Prostate gland (tissue), 2 donors: Measurements from ENCODE around the gene LDLRAD4. TPM values are rescaled to one million over a fixed set of nuclear protein-coding genes. Genes with fewer than 3 reads are reported as not detected.

Source experiments
- DNase-seq: peaks from one replicate; pipeline ENCODE4 v3.0.0-alpha.2; 2019; ENCODE audit warnings: low spot score
- H3K27ac ChIP-seq, 2 donors: fragments of 200-600 bp; sonication (generic); 2 replicates each; pipeline ENCODE4 v1.5.1; 2017 to 2019
- H3K27me3 ChIP-seq: fragments of 200-600 bp; sonication (generic); replicated peaks from 2 replicates; pipeline ENCODE4 v1.5.1; 2019; ENCODE audit not compliant: insufficient read depth
- H3K36me3 ChIP-seq, 2 donors: fragments of 200-600 bp; sonication (generic); 1 replicate in 1 of 2; 2 replicates in 1 of 2; pipeline versions ENCODE4 v1.5.1 to v1.8.1; 2017 to 2019
- H3K4me1 ChIP-seq: fragments of 200-600 bp; sonication (generic); replicated peaks from 2 replicates; pipeline ENCODE4 v1.5.1; 2019
- H3K4me3 ChIP-seq, 2 donors: fragments of 200-600 bp; sonication (generic); 2 replicates each; pipeline ENCODE4 v1.5.1; 2017 to 2019
- H3K9me3 ChIP-seq: fragments of 200-600 bp; sonication (generic); 2 replicates; pipeline ENCODE4 v1.5.1; 2017
- POLR2A ChIP-seq: fragments of 450-650 bp; IDR thresholded peaks from one replicate; pipeline ENCODE4 v1.6.1; 2016; ENCODE audit warnings: antibody characterized with exemption, mild to moderate bottlenecking
- POLR2AphosphoS5 ChIP-seq: sonication (generic); formaldehyde crosslinking; IDR thresholded peaks from one replicate; pipeline ENCODE4 v1.6.1; 2017; ENCODE audit warnings: antibody characterized with exemption
- WGBS: methylation state at CpG from one replicate; pipeline ENCODE4 v1.1.5; 2018; 5-methylcytosine and 5-hydroxymethylcytosine counted together
- intact Hi-C: fragments of 100-400 bp; cut with DNase I; formaldehyde crosslinking; loops from one replicate; pipeline ENCODE4 v1.14.2; 2022
- total RNA-seq, 2 donors: library from RNA; depleted of rRNA; stranded (reverse); fragments of >200 nt; gene quantifications; one replicate each; pipeline ENCODE4 v1.1.0, GENCODE V29; 2016
- TF ChIP-seq, protein P1 (sequence below), 4 experiments: fragments of 200-600 bp in 2 of 4; fragments of 450-650 bp in 2 of 4; sonication (generic) in 2 of 4; IDR thresholded peaks; 1 replicate in 3 of 4; 2 replicates in 1 of 4; pipeline ENCODE4 v1.5.1; 2016 to 2019; ENCODE audit warnings: antibody characterized with exemption in 4 of 4, mild to moderate bottlenecking in 2 of 4, moderate library complexity in 2 of 4

The LDLRAD4 gene
- total RNA-seq, 2 donors from 2014 or later: 59.9 to 107 TPM

DNA sequence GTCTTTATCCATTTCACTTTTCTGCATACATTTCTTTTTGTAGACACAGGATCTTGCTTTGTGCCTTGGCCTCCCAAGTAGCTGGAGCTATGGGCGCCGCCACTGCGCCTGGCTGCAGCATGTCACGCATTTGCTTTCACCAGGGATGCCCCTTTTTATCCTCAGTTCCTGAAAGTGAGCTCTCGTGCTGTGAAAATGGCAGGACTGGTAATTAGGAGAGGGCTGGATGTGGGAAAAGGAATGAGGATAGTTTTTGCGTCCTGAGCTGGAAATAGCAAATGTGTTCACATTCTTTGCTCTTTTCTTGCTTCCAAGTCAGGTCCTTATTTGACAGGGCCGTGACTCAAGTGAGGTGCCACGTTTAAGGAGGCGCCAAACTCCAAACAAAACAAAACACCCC, 104.6 kb downstream of the LDLRAD4 start:
- H3K4me1 ChIP-seq: no peaks in the 10 kb centered on the region
- intact Hi-C loops: no loop called here
- no peaks in the 10 kb centered on the region for H3K27me3 ChIP-seq
- TF ChIP-seq POLR2AphosphoS5 (no peak), POLR2A (no peak)
- TF ChIP-seq, protein P1, sequence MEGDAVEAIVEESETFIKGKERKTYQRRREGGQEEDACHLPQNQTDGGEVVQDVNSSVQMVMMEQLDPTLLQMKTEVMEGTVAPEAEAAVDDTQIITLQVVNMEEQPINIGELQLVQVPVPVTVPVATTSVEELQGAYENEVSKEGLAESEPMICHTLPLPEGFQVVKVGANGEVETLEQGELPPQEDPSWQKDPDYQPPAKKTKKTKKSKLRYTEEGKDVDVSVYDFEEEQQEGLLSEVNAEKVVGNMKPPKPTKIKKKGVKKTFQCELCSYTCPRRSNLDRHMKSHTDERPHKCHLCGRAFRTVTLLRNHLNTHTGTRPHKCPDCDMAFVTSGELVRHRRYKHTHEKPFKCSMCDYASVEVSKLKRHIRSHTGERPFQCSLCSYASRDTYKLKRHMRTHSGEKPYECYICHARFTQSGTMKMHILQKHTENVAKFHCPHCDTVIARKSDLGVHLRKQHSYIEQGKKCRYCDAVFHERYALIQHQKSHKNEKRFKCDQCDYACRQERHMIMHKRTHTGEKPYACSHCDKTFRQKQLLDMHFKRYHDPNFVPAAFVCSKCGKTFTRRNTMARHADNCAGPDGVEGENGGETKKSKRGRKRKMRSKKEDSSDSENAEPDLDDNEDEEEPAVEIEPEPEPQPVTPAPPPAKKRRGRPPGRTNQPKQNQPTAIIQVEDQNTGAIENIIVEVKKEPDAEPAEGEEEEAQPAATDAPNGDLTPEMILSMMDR (IDR thresholded peaks at IDR 0.05): no peak
- no peaks in the 10 kb centered on the region for H3K36me3 ChIP-seq
- no peaks in the 10 kb centered on the region for H3K9me3 ChIP-seq
- no peak overlapping the region for H3K27ac ChIP-seq
- no peak overlapping the region for H3K4me3 ChIP-seq
- DNase-seq: no peak
- 88% methylated on average over 9 of the region's 9 CpGs for WGBS

- DNase-seq: no peak
- Histone ChIP-seq H3K27ac (no peak overlapping the region), H3K4me3 (no peak overlapping the region), H3K27me3 (no peaks in the 10 kb centered on the region), H3K9me3 (no peaks in the 10 kb centered on the region), H3K4me1 (no peaks in the 10 kb centered on the region), H3K36me3 (no peaks in the 10 kb centered on the region)
- intact Hi-C loops: no loop called here
- TF ChIP-seq POLR2AphosphoS5: peak; percentile 39
- TF ChIP-seq, protein P1 (IDR thresholded peaks at IDR 0.05): no peak
- 53% methylated on average over 8 of the region's 8 CpGs for WGBS
Measured at GRCh38 chr18:13324880-13325279, 106.3 kb downstream of the LDLRAD4 start.

DNA sequence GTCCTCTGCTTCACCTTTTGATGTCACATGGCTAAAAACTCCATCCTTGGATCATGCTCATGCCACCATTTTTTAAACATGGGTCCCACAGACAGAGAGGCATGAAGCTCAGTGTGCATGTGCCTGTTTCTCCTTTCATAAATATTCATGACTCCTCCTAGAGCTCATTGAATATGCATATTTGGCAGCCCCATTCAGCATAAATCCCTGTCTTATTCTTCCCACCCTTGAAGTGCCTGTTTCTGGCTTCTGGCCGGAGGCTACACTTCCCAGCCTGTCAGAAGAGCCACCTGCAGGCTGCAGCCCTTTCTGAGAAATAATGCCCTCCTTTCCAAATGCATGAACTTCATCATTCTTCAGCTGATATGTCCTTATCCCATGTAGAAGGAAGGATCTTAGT, 109.7 kb downstream of the LDLRAD4 start:
- Histone ChIP-seq H3K36me3 (no peaks in the 10 kb centered on the region), H3K9me3 (no peaks in the 10 kb centered on the region), H3K4me1 (no peaks in the 10 kb centered on the region), H3K27ac (no peak overlapping the region), H3K27me3 (no peaks in the 10 kb centered on the region), H3K4me3 (no peak overlapping the region)
- intact Hi-C loops: no loop called here
- WGBS: 100% methylated on average over 1 of the region's 1 CpG
- DNase-seq: no peak
- TF ChIP-seq POLR2AphosphoS5 (no peak), POLR2A (no peak)
- TF ChIP-seq, protein P1 (IDR thresholded peaks at IDR 0.05): no peak

GRCh38 chr18:13330996-13331395, 112.4 kb downstream of the LDLRAD4 start:
- TF ChIP-seq POLR2A (no peak), POLR2AphosphoS5 (no peak)
- TF ChIP-seq, protein P1 (IDR thresholded peaks at IDR 0.05): no peak
- Histone ChIP-seq H3K4me3 (no peak overlapping the region), H3K9me3 (no peaks in the 10 kb centered on the region), H3K4me1 (no peaks in the 10 kb centered on the region), H3K27me3 (no peaks in the 10 kb centered on the region), H3K36me3 (no peaks in the 10 kb centered on the region), H3K27ac (no peak overlapping the region)
- 67% methylated on average over 1 of the region's 1 CpG for WGBS
- no peak for DNase-seq
- intact Hi-C loops: no loop called here

GRCh38 chr18:13331846-13332245, 113.3 kb downstream of the LDLRAD4 start:
- H3K27me3 ChIP-seq: no peaks in the 10 kb centered on the region
- intact Hi-C loops: no loop called here
- TF ChIP-seq POLR2AphosphoS5 (no peak), POLR2A (no peak)
- TF ChIP-seq, protein P1 (IDR thresholded peaks at IDR 0.05): no peak
- WGBS: 86% methylated on average over 3 of the region's 3 CpGs
- H3K36me3 ChIP-seq: no peaks in the 10 kb centered on the region
- H3K9me3 ChIP-seq: no peaks in the 10 kb centered on the region
- H3K4me1 ChIP-seq: no peaks in the 10 kb centered on the region
- no peak for DNase-seq
- no peak overlapping the region for H3K4me3 ChIP-seq
- H3K27ac ChIP-seq: no peak overlapping the region
